LNCAP (cell line): Measurements from ENCODE around the gene TMEM221.

ENCODE experiments used
- TF ChIP-seq, protein P1 (sequence below): fragments of 450-650 bp; IDR thresholded peaks from 2 replicates; pipeline ENCODE4 v1.5.1; 2017; ENCODE audit warnings: mild to moderate bottlenecking

The TMEM221 gene

DNA sequence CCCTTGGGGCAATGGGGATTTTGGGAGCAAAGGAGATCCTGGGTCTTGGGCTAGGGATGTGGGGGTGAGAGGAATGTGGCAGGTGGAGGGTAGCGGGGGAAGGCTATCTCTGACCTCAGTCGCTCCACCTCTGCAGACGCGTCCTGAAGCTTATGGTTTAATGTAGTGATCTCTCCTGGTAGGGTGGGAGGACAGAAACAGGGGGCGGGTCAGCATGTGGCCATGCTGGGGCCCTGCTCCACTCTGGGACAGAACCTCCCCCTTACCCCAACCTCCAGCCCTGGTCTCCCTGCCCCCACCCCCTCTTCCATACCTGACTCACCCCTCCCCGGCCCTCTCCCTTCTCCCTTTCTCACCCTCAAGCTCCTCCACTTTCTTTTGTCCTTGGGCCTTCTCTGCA lies 44.5 kb downstream of the TMEM221 start:
- TF ChIP-seq, protein P1, sequence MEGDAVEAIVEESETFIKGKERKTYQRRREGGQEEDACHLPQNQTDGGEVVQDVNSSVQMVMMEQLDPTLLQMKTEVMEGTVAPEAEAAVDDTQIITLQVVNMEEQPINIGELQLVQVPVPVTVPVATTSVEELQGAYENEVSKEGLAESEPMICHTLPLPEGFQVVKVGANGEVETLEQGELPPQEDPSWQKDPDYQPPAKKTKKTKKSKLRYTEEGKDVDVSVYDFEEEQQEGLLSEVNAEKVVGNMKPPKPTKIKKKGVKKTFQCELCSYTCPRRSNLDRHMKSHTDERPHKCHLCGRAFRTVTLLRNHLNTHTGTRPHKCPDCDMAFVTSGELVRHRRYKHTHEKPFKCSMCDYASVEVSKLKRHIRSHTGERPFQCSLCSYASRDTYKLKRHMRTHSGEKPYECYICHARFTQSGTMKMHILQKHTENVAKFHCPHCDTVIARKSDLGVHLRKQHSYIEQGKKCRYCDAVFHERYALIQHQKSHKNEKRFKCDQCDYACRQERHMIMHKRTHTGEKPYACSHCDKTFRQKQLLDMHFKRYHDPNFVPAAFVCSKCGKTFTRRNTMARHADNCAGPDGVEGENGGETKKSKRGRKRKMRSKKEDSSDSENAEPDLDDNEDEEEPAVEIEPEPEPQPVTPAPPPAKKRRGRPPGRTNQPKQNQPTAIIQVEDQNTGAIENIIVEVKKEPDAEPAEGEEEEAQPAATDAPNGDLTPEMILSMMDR, result no peak

DNA sequence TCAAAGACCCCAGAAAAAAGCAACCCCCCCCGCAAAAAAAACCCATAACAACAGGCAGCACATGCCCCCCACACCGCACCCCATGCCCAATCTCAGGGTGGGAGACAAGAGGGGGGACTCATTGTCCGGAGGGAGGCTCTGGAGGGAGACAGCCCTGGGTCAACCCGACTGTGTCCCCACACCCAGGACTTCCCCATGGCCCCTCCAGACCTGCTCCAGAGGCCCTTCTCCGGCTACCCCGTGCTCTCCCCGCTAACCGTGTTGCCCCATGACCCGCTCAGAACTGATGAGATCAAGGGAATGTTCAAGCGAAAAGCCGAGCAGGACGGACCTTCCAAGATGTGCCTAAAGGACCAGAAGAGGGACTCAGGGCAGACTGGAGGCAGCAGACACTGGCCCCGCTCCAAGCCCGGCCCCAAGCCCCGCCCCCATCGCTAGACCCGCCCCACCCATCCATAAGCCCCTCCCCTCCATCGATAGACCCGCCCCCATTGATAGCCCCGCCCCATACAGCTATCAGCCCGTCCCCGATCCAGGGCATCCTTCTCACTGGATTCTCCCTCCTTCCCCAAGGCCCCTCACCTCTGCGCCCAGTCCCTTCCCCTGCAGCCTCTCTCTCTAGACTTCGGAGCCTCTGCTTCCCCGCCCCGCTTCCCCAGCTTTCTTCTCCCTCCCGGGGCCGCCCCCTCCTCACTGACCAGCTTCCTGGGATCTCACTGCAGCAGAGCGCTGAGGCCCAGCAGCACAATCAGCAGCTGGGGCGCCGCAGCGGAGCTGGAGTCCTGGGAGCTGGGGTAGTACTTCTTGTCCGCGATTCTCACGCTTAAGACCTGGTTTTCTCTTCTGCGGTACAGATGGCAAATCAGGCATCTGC lies 45.2 kb downstream of the TMEM221 start:
- TF ChIP-seq, protein P1, result no peak

DNA sequence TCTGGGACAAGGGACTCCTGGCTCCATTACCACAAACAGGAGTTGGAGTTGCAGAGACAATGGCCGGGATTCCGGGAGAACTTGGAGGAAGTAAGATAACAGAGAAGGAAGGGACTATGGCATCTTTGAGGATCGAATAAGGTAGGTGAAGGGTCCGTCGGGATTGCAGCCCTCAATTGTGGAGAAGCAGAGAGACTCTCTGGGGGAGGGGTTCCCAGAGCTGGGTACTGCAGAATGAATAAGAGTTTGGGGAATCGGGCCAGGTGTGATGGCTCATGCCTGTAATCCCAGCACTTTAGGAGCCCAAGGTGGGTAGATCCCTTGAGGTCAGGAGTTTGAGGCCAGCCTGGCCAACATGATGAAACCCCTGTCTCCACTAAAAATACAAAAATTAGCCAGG lies 46.8 kb downstream of the TMEM221 start:
- TF ChIP-seq, protein P1, result no peak

DNA sequence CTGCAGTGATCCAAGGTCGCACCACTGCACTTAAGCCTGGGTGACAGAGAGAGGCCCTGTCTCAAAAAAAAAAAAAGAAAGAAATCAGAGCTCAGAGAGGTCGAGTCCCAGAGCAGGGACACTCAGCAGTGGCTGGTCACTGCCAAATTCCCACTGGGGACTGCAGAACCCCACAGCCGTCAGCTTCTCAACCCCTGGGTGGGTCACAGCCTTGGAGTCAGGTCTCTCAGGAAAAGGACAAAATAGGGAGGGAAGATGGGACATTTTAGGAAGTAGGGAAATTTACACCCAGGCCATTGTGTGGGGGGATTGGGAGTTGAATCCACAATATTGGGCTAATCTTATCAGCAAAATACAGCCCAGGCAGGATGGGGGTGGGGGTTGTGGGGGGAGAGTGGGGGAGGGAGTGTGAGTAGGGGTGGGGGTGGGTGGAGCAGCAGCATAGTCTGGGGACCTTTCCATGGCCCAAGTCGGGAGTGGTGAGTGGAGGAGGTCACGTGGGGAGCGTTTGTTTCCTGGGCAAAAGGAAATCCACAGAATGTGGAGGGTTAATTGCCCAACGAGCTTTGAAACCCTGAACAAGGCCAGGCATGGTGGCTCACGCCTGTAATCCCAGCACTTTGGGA lies 49.5 kb downstream of the TMEM221 start:
- TF ChIP-seq, protein P1, result no peak

DNA sequence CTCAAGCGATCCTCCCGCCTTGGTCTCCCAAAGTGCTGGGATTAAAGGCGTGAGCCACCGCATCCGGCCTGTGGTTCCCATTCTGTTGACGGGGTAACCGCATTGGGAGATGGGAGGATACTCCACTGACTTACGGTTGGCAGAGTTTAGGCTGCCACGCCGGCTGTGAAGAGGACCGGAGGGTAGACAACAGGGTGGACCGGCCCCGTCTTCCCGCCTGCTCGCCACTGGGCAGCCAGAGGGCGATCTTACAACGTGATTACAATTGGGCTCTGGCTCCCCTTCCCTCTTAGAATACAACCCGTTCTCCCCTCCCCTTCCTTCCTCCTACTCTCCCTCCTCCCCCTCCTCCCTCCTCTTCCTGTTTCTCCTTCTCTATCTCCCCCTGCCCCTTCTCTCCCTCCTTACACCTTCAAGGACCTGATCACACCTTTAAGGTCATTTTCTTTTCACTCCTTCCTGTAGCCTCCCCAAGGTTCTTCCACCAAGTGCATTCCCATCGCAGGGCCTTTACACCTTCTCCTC lies 53.5 kb downstream of the TMEM221 start:
- TF ChIP-seq, protein P1, result peak; percentile 51

DNA sequence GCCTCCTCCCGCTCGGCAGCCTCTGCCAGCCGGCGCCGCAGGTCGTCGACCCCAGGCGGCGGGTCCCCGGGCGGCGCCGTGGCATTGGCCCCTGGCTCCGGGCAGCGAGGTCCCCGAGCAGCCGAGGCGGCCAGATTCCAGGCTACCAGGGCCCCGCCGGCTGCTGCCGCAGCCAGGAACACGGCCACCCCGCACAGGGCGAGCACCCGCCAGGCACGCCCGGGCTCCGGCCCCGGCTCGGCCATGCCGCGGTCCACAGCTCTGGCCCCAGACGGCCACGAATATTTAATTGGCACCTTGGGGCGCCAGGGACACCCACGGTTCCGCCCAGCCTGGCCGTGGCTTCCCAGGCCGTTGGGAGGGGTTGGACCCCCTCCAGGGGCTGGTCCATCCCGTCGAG lies 54.6 kb downstream of the TMEM221 start, which contains the start of gene CCDC194:
Gene CCDC194 (minus strand): TSS at position 283 of the 400 bp plus-strand sequence. CDS start 38 bp downstream, at position 245.
- TF ChIP-seq, protein P1, result no peak

DNA sequence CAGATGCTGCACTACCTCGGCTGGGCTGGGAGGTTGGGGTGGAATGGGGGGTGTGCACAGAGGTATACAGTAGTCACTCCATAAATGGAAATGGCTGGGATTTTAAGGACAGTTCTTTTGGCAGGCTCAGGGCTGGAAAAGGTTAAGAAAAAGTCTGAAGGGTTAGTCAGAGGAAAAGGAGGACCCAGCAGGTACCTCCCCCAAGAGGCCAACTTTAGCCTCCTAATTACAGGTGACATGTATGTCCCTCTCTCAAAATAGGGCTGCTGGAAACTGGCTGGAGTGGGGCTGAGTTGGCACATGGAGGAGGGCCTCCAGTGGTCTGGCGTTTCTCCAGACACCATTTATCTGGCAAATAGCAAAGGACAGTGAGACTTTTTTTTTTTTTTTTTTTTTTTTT lies 55.5 kb downstream of the TMEM221 start:
- TF ChIP-seq, protein P1, result no peak
